ENCODE results near the gene ADAMTSL5.

DNA sequence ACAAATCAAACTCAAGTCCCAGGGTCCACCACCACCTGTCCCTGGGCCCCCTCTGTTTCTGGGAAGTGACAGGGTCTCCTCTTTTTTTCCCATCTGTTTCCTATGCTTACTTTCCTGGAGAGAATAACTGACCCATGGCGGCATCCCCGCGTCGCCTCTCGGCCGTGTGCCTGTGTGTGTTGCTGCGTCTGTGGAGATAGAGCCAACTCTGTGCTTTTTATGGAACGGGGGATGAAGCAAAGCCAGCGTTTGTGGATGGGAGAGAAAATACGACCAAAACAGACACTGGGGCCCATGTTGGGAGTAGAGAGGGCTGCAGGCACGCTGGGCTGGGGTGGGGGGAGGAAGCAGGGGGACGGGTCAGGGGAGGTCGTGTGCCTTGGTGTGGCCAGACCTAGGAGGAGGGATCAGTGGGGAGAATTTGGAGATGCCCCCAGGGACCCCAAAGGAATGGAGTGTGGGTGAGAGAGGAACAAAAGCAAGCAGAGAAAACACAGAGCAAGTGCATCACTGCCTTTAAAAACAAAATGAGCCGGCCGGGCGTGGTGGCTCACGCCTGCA is 27.6 kb upstream of the ADAMTSL5 start:
- TF ChIP-seq, protein P1, sequence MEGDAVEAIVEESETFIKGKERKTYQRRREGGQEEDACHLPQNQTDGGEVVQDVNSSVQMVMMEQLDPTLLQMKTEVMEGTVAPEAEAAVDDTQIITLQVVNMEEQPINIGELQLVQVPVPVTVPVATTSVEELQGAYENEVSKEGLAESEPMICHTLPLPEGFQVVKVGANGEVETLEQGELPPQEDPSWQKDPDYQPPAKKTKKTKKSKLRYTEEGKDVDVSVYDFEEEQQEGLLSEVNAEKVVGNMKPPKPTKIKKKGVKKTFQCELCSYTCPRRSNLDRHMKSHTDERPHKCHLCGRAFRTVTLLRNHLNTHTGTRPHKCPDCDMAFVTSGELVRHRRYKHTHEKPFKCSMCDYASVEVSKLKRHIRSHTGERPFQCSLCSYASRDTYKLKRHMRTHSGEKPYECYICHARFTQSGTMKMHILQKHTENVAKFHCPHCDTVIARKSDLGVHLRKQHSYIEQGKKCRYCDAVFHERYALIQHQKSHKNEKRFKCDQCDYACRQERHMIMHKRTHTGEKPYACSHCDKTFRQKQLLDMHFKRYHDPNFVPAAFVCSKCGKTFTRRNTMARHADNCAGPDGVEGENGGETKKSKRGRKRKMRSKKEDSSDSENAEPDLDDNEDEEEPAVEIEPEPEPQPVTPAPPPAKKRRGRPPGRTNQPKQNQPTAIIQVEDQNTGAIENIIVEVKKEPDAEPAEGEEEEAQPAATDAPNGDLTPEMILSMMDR (IDR thresholded peaks at IDR 0.05), result no peak
- TF ChIP-seq POLR2A (IDR thresholded peaks at IDR 0.05), result no peak

All from esophagus squamous epithelium (tissue), 4 donors.